NCI-H1930 (cell line): ENCODE measurements around the gene CFAP77.

Source experiments
- DNase-seq, 2 experiments: peaks; one replicate each; lab custom pipeline; 2025; lab: John Stamatoyannopoulos, UW

Gene CFAP77

GRCh38 chr9:132582276-132582785 is 172.3 kb downstream of the CFAP77 start, which contains the start of gene BARHL1:
TSS of gene BARHL1 (plus strand) at chr9:132582606. CDS start at chr9:132582798, 192 bp downstream.
- DNase-seq, result no peak

DNA sequence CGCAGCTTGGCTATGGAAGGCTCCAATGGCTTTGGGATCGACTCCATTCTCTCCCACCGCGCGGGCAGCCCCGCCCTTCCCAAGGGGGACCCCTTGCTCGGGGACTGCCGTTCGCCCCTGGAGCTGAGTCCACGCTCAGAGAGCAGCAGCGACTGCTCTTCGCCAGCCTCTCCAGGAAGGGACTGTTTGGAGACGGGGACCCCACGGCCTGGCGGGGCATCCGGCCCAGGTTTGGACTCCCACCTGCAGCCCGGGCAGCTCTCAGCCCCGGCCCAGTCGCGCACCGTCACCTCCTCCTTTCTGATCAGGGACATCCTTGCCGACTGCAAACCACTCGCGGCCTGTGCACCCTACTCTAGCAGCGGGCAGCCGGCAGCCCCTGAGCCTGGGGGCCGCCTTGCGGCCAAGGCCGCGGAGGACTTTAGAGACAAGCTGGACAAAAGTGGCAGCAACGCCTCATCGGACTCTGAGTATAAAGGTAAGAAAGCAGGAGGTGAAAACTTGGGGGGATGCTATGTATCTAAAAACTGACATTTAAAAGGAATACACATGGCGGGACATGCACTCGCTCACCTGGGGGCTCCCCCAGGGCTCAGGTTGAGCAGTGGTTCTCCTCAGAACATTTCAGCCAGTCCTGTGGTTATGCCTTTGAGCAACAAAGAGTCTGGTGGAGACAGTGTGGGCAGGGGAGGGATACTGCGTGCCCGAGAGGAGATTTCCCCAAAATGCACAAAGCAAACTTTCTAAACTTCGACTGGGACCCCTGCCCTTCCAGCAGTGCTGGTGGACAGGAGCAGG is 173.0 kb downstream of the CFAP77 start:
- no peak for DNase-seq

GRCh38 chr9:132583584-132584304 is 173.7 kb downstream of the CFAP77 start:
- DNase-seq, result no peak

DNA sequence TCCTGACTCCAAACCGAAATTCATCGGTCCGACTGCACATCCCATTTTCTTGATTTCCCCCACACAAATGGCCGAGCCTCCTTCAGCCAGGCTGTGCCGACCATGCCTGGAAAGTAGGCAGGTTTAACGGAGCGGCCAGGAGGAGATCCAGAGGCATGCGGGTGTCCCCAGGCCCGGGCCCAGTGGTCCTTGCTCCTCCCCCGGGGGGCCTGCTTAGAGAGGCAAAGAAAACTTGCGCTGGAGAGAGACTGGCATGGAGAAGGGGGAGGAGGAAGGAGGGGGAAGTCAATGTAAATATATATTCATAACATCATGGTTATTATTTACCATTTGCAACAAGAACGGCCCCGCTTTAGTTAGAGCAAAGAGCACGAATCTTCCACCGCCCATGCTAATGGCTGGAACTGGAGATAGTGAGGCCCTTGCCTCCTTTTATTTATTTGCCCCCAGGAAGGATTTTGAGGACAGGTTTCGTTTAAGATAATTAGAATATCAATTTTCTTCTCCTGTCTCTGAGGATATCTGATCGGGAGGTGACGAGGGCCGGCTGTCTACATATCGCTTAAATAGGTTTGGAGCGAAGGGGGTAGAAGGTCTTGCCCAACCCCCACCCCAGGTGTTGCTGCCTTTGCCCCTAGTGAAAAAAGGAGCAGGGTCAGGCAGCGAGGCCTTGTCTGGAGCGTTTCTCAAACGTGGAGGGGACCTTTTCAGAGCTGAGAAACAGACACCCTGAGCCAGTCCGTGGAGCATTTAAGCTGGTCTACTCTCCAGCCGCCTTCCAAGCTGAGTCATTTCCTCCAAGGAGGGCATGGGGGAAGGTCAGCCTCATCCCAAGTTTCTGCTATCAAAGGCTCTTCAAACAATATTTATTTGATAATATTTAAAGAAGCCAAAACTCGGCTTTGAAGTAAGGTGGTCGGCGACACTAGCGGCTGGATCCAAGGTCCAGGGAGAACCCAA is 174.9 kb downstream of the CFAP77 start:
- no peak for DNase-seq

DNA sequence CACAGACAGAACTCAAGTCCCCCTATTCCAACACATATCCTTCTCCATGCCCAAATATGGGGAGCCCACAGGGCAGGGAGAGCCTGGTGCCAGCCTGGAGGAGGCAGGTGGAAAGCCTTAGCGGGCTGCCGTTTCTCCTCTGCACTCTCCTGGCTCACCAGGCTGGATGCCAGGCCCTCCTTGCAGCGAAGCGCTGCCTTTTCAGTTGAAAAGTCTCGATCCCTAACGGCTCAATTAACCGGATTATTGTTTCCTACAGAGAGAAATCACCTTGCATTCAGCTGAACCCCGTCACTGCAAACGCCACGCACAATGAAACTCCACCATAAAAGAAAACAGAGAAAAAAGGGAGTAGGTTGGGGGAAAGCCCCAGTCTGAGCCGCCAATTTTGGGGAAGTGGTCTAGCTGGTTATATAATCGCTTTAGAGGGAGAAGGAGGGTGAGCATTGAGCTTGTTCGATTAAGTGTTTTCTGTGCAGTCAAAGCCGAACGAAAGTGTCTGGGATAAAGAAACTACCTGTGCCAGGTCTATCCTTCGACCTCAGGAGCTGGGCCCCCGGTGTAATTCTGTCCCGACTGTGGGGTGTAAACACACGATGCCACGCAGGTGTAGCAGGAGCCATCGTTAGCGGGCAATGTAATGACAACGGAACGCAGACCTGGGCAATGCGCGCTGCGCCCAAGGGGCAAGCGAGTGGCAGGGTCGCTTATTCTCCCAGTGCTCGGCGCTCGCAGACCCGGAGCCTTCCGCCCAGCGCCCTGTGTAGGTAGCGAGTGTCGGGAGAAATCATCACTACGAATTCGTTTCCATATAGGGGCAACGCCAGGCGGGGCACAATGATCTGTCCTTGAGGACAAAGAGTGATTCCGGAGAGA is 176.2 kb downstream of the CFAP77 start:
- DNase-seq, result no peak

DNA sequence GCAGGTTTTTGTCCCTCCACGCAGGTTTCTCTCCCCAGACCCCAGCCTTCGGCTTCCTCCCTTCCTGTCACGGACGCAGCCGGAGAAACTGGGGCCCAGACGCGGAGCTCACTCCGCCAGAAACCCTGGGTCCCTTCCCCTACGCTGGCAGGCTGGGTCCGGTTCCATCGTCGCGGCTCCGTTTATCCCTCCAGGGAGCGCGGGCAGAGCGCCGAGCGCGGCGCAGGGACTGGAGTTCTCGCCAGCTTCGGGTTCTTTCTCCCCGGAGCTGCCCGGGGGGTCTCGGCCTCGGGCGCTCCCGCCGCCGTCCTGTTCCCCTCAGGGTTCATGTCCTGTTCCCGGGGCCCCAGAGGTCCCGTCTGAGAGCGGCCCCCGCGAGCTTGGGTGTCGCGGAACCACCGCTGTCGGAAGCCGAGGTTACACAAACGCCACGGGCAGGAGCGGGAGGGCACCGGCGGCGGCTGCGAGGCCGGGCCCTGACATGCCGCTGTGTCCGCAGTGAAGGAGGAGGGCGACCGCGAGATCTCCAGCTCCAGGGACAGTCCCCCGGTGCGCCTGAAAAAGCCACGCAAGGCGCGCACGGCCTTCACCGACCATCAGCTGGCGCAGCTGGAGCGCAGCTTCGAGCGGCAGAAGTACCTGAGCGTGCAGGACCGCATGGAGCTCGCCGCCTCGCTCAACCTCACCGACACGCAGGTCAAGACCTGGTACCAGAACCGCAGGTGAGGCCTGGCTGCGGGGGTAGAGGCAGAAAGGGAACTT is 177.0 kb downstream of the CFAP77 start:
- no peak for DNase-seq

- DNase-seq, result no peak
These were observed 177.6 kb downstream of the CFAP77 start for GRCh38 chr9:132587592-132587955.

DNA sequence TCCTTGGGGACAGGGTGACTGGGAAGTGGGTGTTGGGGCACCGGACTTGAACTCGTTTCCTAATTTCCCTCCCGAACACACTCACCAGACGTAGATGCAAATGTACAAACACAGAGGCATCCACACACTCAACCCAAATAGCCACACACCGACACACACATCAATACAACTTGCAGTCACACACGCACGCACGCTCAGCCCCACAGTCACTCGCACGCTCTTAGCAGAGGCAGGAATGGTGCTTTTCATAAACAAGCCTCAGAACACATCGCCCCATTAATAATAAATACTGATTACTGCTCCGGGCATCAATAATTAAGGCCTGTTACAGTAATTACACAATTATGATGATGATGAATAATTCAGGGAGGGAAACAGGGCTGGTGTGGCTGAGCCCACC is 178.1 kb downstream of the CFAP77 start:
- no peak for DNase-seq

DNA sequence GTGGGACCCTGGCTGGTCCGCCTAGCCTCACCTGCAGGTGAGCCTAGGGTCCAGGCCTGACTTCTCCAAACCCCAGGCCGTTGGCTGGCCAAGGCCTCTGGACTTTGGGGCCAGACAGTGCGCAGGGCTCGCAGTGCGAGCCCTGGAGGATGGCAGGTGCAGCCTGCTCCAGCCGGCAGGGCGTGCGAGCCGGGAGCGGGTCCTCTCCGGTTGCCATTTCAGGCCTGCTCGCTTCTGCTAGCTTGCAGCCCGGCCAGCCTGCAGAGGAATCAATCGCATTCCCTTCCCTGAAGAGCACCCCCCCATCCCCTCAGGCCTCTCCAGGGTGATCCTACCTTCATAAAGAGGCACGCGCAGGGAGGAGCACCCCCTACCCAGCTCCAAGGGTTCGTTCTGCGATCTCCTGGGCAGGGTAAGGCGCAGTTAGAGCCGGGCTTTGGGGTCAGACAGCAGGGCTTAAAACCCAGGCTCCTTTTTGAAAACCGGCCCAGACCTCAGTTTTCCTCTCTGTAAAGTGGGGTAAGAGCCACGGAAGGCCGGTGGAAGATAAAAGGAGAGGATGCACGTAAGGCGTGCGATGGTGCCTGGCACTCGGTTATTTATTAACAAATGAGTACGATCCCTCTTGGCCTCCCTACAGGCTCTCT is 178.6 kb downstream of the CFAP77 start:
- DNase-seq, result no peak

DNA sequence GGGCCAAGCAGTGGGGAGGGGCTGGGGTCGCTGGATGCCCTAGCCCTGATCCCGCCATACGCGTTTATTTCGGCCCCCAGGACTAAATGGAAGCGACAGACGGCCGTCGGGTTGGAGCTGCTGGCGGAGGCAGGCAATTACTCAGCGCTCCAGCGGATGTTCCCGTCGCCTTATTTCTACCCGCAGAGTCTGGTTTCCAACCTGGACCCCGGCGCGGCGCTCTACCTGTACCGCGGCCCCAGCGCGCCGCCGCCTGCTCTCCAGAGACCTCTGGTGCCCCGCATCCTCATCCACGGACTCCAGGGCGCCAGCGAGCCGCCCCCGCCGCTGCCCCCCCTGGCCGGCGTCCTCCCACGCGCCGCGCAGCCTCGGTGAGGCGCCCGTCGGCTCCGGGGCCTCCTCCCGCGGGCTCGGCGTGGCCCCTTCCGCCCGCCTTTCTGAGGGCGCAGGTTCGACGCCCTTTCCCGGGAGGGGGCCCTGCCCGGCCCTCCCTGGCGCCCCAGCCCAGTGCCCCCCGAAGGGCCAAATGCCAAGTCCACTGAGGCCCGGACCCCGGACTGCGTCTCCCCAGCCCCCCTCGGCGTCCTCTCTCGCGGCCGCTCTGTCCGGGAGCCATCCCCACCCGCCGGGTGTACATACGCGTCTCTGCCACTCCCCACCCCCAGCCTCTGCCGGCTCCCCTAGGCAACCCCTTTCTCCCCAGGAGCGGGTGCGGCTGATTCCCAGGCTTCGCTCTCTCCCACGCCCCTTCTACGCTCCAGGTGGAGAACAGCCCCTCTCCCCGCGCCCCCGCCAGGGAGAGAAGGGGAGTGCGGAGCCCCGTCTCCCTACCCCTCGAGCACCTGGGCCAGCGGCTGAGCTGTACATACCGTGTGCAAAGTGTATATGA is 179.4 kb downstream of the CFAP77 start:
- no peak for DNase-seq

GRCh38 chr9:132590037-132590317 is 180.0 kb downstream of the CFAP77 start:
- DNase-seq, result no peak

- DNase-seq, result no peak
These were observed 180.5 kb downstream of the CFAP77 start for GRCh38 chr9:132590318-132591182.

DNA sequence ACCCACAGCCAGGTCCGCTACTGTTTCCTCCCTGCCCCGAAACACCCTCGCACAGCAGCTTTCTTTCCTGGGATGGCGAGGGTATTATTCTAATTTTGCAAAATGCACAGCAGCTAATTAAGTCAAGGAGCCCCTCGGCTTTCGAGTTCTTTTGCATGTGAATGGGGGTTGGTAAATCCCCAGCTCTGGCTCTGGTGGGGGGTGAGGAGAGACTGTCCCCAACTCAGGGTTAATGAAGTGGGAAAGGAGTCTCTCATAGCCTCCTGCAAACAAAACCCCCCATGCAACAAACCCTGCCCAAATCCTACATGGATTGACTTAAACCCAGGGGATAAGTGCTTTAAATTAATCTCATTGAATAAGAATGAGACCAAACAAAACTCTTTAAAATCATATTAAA is 181.2 kb downstream of the CFAP77 start:
- DNase-seq, result no peak

DNA sequence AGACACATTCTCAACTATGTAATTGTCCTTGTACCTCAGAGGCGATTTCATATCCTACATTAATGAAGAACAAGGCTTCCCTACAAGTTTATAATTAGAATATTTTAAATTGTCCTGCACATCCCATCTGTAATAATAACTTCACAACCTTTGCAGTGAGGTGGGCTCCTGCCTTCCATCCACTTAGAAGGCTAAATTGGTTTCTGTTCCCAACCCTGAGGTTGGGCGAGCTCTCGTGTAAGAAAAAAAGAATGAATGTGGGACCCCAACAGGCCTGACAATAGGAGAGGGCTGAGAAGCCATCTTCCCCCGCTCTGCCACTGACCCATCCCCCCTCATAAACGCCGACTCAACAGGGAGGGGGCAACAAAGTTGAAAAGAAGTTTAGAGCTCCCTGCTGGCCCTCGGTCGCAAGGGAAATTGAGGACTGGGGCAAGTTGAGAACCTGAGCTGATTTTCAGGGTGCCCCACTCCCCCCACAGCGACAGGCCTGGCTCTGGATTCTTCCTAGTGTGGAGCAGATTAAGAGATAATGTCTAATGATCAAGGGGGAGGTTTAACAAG is 181.8 kb downstream of the CFAP77 start:
- no peak for DNase-seq

DNA sequence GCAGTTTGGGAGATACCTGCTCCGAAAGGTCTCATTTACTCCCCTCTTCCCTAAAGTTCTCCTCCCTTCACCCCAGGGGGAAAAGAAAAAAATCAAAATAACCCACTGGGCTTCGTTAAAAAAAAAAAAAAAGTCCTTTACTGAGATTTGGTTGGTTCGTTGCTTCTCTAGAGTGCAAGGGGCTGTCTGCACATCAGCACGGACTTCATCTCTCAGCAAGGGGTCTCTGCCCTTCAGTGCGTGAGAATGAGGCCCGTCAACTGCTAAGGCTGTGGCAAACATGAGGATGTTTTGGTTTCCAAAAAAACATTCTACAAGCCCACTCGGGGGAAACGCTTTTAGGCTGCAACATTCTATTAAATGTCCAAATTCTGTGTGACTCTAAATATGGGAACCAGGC is 182.4 kb downstream of the CFAP77 start:
- no peak for DNase-seq

- DNase-seq, result no peak
These were observed 184.4 kb downstream of the CFAP77 start for GRCh38 chr9:132594412-132594811.

- no peak for DNase-seq
These were observed 185.3 kb downstream of the CFAP77 start for GRCh38 chr9:132595319-132595718.

DNA sequence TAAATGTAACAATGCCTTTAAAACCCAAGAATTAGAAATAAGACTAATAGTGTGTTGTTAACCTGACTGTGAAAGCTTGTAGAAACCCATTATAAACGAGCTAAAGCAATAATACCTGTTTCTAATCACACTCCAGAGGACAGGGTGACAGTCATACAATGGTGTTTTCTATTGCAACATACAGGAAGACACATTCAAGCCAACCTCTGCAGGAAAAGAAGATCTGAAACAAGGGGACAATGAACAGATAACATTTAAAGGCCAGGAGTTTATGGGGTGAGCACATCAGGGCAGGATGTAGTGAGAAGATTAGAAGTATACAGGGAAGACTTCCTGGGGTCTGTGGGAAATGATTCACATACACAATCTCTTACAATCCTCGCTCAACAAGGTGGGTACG is 186.2 kb downstream of the CFAP77 start:
- DNase-seq, result no peak
